Glutamatergic neuron (in vitro differentiated cells): ENCODE results near the gene ADAMTS9. TPM values are rescaled to one million over a fixed set of nuclear protein-coding genes. Genes with fewer than 3 reads are reported as not detected.

Experiments
- DNase-seq: peaks from one replicate; pipeline ENCODE4 v3.0.0; 2022
- H3K27ac Mint-ChIP-seq: one replicate; pipeline ENCODE4 v1.8.0; 2020; ENCODE audit warnings: mild to moderate bottlenecking, mixed read lengths, inconsistent platforms; ENCODE audit not compliant: unreplicated experiment
- H3K27me3 Mint-ChIP-seq: one replicate; pipeline ENCODE4 v1.8.0; 2020; ENCODE audit warnings: mild to moderate bottlenecking, moderate library complexity, mixed read lengths, inconsistent platforms; ENCODE audit not compliant: unreplicated experiment
- H3K36me3 Mint-ChIP-seq: one replicate; pipeline ENCODE4 v1.8.0; 2020; ENCODE audit warnings: mild to moderate bottlenecking, mixed read lengths, inconsistent platforms; ENCODE audit not compliant: unreplicated experiment
- H3K4me1 Mint-ChIP-seq: one replicate; pipeline ENCODE4 v1.8.0; 2020; ENCODE audit warnings: mild to moderate bottlenecking, low read depth, mixed read lengths, inconsistent platforms; ENCODE audit not compliant: unreplicated experiment
- H3K4me3 Mint-ChIP-seq: one replicate; pipeline ENCODE4 v1.8.0; 2020; ENCODE audit warnings: mild to moderate bottlenecking, mixed read lengths, inconsistent platforms; ENCODE audit not compliant: unreplicated experiment
- H3K9me3 Mint-ChIP-seq: one replicate; pipeline ENCODE4 v1.8.0; 2020; ENCODE audit warnings: mild to moderate bottlenecking, moderate library complexity, mixed read lengths, inconsistent platforms; ENCODE audit not compliant: unreplicated experiment
- total RNA-seq: library from RNA; stranded (reverse); fragmentation: NEBNext Ultra II Directional; extraction: Animal tissue kit (Norgen Biotek cat#: 25700); gene quantifications from one replicate; pipeline ENCODE4 v1.2.1, GENCODE V29; 2021; ENCODE audit not compliant: unreplicated experiment
- TF ChIP-seq, protein P1 (sequence below): fragments of 200-600 bp; sonication (generic); IDR thresholded peaks from one replicate; pipeline ENCODE4 v1.5.0; 2021; ENCODE audit not compliant: partially characterized antibody, unreplicated experiment

The ADAMTS9 gene
- total RNA-seq, 1 donor from 2014 or later: 2.3 TPM

DNA sequence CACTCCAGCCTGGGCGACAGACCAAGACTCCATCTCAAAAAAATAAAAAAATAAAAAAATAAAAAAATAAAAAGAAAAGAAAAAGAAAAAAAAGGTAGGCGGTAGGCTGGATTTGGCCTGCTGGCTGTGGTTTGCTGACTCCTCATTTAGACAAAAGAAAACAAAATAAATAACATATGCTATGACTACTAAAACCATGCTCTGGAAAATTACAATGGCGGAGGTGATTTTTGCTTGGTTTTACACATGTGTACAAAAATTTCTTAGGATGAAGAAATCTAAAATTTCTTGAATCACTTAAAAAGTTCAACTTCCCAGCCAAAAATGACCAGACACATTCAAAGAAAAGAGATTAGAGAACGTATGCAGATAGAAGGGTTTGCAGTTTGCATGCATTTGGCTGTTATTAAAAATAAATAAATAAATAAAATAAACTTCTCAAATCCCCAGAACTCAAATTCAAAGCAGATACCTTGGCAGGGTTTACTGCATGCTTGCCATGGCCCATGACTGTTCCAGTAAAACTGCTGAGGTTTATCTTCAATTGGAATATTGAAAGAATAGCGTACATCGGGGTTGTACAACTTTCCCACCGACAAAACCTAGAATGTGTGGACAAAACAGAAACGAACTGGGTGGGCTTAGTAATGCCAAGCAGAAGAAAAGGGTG, 65.9 kb downstream of the ADAMTS9 start:
- H3K4me1 Mint-ChIP-seq: no peaks in the 10 kb centered on the region
- H3K27ac Mint-ChIP-seq: no peak overlapping the region
- TF ChIP-seq, protein P1, sequence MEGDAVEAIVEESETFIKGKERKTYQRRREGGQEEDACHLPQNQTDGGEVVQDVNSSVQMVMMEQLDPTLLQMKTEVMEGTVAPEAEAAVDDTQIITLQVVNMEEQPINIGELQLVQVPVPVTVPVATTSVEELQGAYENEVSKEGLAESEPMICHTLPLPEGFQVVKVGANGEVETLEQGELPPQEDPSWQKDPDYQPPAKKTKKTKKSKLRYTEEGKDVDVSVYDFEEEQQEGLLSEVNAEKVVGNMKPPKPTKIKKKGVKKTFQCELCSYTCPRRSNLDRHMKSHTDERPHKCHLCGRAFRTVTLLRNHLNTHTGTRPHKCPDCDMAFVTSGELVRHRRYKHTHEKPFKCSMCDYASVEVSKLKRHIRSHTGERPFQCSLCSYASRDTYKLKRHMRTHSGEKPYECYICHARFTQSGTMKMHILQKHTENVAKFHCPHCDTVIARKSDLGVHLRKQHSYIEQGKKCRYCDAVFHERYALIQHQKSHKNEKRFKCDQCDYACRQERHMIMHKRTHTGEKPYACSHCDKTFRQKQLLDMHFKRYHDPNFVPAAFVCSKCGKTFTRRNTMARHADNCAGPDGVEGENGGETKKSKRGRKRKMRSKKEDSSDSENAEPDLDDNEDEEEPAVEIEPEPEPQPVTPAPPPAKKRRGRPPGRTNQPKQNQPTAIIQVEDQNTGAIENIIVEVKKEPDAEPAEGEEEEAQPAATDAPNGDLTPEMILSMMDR: no peak
- H3K4me3 Mint-ChIP-seq: no peak overlapping the region
- no peak for DNase-seq
- H3K36me3 Mint-ChIP-seq: no peaks in the 10 kb centered on the region
- no peaks in the 10 kb centered on the region for H3K9me3 Mint-ChIP-seq
- H3K27me3 Mint-ChIP-seq: no peaks in the 10 kb centered on the region

DNA sequence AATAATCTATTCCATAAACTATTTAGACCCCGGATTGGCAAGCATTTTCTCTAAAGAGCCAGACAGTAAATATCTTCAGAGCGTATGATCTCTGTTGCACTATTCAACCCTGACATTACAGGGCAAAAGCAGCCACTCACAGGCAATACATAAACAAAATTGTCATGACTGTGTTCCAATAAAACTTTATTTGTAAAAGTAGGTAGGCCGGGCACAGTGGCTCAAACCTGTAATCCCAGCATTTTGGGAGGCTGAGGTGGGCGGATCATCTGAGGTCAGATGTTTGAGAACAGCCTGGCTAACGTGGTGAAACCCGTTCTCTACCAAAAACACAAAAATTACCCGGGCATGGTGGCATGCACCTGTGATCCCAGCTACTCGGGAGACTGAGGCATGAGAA, 66.5 kb downstream of the ADAMTS9 start:
- no peak overlapping the region for H3K27ac Mint-ChIP-seq
- no peaks in the 10 kb centered on the region for H3K4me1 Mint-ChIP-seq
- TF ChIP-seq, protein P1: no peak
- no peaks in the 10 kb centered on the region for H3K36me3 Mint-ChIP-seq
- no peaks in the 10 kb centered on the region for H3K9me3 Mint-ChIP-seq
- H3K4me3 Mint-ChIP-seq: no peak overlapping the region
- DNase-seq: no peak
- H3K27me3 Mint-ChIP-seq: no peaks in the 10 kb centered on the region

DNA sequence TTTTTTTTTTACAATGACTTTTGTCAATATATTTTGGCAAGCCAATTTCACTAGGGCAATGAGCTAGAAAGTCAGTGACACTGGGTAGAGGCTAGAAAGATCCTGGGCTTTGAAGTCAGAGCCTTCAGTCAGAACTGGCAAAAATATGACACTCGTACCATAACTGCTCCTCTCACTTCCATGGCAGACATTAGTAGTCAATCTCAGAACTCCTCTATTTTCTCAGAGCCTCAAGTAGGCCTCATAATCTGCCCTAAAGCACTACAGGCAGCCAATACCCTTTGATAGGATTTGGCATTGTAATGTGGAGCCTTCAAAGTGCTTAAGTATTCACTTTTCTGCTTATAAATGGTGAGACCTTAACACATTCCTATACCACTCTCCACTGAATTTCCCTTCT, 67.8 kb downstream of the ADAMTS9 start:
- no peaks in the 10 kb centered on the region for H3K4me1 Mint-ChIP-seq
- no peak overlapping the region for H3K4me3 Mint-ChIP-seq
- TF ChIP-seq, protein P1: no peak
- H3K27ac Mint-ChIP-seq: no peak overlapping the region
- DNase-seq: no peak
- peaks cover 2% of the 10 kb centered on the region for H3K9me3 Mint-ChIP-seq
- no peaks in the 10 kb centered on the region for H3K36me3 Mint-ChIP-seq
- no peaks in the 10 kb centered on the region for H3K27me3 Mint-ChIP-seq

DNA sequence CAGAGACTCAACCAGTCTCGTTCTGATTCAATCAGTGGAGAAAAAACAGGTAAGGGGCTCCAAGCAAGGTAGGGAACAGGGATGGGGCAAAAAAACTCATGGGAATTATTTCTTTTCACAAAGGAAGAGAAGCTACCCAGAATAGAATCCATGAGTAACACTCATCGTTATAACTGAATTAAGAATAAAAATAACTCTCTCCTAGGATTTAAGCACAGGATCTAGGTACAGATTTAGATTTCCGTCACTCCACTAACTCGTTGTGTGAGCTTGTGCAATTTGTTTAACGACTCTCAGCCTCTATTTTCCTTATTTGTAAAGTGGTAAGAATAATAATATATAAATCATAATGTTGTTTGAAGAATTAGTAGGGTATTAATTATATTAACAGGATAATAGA, 68.6 kb downstream of the ADAMTS9 start:
- H3K27me3 Mint-ChIP-seq: no peaks in the 10 kb centered on the region
- peaks cover 2% of the 10 kb centered on the region for H3K9me3 Mint-ChIP-seq
- H3K4me1 Mint-ChIP-seq: no peaks in the 10 kb centered on the region
- no peak for DNase-seq
- TF ChIP-seq, protein P1: no peak
- no peak overlapping the region for H3K27ac Mint-ChIP-seq
- no peak overlapping the region for H3K4me3 Mint-ChIP-seq
- H3K36me3 Mint-ChIP-seq: no peaks in the 10 kb centered on the region

DNA sequence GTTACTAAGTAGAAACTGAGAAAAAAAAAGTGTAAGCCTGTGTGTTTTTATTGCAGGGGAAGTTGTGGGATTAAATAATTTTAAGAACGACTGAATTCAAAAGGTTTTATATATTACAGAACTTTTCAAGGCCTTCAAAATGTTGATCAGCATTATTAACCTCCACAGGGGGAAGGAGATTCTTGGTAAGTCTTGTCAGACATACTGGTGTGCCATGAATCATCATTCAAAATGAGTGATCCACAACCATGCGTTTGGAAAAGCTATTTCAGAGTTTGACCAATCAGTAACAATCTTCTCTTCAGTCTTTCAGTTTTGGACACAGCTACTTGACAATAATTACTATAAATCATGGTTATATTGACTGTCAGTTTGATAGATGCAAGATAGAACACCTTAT, 70.2 kb downstream of the ADAMTS9 start:
- H3K27me3 Mint-ChIP-seq: no peaks in the 10 kb centered on the region
- DNase-seq: no peak
- peaks cover 9% of the 10 kb centered on the region for H3K4me1 Mint-ChIP-seq
- TF ChIP-seq, protein P1: no peak
- no peak overlapping the region for H3K27ac Mint-ChIP-seq
- H3K36me3 Mint-ChIP-seq: no peaks in the 10 kb centered on the region
- no peak overlapping the region for H3K4me3 Mint-ChIP-seq
- H3K9me3 Mint-ChIP-seq: peaks cover 2% of the 10 kb centered on the region
